HTERT RPE-1 (cell line): ENCODE results near the gene NSMCE1.

Experiments used
- in situ Hi-C: fragments of 300-500 bp; cut with MboI; formaldehyde crosslinking; loops from 4 replicates; pipeline ENCODE4 v1.14.3; 2020; ENCODE audit warnings: low sequenced_read_pairs

NSMCE1 gene

DNA sequence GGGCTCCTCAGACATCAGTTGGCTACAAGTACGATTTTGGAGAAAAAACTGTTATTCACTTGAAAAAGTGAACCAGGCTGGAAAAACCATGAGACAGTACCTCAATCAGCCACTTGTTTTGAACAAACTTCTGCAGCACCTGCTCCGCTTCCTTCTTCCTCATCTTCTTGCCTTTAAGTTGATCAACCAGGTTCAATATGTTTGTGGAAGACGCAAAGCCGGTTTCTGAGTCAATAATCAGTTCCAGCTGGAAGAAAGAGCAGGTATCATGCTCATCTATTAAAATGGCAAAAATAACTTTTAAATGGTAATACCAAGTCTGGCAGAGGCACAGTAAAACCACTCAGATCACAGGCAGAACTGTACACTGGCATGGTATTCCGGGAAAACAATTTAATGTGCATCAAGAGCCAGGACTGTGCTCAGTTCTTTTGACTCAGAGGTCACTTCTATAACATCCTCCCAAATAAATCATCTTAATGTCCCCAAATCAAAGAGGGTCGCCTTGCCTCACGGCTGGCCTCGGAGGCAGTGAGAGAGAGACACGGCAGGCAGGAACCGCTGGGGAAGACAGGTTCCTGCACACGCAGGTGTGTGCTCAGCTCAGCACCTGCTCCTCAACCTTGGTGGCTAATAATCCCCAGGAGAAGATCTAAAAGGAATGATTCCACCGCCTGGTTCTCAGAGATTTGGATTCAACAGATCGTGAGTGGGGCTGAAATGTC, 35.5 kb downstream of the NSMCE1 start:
- in situ Hi-C loops, result no loop called here

DNA sequence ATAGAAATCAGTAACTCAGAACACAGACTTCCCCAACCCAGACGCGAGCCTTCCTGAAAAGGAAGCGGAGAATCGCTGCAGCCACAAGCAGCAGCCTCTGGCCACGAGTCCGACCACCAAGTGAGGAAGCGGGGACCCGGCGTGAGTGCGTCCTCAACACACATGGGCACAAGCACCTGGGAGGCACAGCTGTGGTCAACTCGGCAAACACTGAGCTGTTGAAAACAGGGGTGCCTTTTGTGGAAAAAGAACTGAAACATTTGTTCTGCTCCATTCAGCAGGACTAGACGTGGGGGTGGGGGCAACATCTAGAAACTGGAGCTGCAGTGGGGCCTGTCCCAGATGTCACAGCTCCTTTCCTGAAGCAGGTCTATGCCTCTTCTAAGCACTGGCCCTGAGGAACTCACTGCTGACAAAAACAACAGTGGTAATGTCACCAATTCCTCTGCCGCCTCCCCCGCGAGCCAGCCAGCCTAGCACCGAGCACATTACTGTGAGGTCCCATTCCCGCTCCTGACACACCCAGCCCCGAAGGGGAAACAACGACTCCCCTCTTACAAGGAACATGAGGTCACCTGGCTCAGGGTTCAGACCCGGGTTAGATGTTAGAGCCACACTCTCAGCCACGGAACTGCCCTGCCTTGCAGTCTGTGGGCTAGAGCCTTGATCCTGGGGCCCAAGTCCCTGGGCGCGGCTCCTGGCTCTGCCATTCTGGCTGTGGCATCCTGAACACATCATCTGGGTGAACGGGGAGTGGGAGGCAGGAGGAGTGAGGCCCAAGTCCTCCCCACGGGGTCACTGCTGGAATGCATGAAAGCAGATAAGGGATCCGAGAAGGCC, 36.3 kb downstream of the NSMCE1 start:
- in situ Hi-C loops, result no loop called here

DNA sequence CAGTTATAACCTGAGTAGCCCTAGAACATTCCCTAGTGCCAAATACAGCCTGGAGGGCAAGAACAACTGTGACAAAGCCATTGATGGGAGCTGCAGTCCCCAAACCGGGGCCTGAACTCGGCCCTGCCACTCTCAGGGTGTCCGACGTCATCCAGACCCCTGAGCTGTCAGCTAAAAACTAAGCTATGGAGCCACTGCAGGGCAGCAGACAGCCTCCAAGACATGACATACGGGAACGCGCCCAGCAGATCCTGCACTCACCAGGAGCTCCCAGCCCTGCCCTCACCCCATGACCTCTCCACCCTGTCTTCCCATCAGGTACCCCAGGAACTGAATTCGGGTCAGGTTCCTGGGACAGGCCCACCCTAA, 36.9 kb downstream of the NSMCE1 start:
- in situ Hi-C loops, result no loop called here

DNA sequence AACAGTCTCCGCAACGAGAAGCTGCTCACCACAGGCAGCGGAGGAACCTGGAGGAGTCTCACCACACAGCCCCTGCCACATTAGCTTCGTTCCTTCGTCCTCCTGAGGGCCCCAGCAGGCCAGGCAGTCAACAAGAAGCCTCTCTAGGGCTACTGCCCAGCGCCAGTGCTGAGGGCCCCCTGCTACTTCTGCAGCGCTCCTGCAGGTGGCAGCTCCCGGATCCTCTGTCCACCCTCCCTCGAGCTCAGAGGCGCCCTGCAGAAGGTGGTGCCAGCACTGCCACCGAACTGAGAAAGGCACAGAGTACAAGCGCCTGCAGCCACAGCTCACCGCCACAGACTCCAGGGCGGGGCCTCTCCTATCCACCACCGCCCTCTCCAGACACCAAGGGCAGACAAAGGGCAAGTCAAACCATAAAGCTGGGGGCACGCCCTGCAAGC, 38.0 kb downstream of the NSMCE1 start:
- in situ Hi-C loops, result no loop called here

DNA sequence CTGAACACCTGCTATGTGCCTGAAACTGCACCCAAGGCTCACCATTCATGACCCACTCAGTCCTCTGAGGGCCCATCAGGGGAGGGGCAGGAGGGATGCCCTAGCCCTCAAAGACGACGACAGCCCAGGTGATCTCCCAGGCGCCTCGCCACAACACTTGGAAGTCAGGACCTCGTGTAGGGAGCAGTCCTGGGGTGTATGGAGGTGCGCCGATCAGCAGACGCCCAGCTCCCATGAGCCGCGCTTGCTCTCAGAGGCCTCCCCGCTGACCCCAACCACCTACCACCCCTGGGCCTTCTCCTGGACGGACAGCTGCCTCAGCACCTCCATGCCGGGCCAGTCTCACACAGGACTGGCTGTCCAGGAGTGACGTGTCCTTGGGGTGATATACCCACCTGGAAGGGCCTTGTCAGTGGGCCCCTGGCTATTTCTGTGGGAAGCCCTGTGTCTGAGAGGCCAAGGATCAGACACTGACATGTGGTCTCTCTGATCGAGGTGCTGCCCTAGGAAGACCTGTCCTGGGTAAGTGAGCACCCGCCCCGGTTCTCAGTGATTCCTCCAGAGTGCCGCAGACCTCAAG, 38.6 kb downstream of the NSMCE1 start:
- in situ Hi-C loops, result no loop called here

DNA sequence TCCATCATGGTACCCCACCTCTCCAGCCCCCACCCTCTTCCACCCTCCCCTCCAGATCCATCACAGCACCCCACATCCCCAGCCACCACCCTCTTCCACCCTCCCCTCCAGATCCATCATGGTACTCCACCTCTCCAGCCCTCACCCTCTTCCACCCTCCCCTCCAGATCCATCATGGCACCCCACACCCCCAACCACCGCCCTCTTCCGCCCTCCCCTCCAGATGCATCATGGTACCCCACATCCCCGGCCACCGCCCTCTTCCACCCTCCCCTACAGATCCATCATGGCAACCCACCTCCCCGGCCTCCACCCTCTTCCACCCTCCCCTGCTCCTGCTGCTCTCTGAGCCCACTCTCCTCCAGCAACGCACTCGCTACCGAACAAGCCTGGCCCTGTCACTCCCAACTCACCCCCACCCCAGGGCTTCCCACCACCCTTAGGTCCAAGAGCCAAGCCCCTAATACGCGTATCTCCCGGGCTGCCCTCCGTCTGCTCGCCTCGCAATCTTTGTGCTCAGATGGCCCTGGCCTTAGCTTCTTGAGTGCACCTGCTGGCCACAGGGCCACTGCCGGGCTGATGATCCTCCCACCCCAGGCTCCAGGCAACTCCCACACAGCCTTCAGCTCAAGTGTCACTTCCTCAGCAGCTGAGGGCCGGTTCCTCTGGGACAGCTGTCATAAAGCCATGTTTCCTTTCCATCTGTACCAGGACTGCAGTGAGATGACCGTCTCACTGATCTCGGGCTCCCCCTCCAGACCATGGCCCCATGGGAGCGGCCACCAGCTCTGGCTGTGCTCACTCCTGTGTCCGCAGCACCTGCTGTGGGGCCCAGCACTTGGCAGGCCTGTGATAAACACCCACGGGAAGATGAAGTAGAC, 39.7 kb downstream of the NSMCE1 start:
- in situ Hi-C loops, result no loop called here

DNA sequence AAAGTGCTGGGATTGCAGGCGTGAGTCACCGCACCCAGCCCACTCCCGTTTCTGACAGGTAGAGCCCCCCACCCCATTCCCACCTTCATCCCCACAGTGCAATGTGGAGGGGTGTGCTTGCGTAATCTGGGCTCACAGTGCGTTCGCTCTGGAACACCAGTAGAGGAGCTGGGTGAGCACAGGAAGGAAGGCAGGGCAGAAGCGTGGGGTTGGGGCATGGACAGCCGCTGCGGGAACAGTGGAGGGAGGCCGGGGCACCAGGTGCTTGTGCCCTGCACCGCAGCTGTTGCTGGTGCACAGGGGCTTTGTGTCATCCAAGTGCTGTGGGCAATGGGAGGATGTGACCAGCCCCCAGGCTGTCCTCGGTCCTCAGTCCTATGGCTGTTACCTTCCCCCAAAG, 40.5 kb downstream of the NSMCE1 start:
- in situ Hi-C loops, result no loop called here

DNA sequence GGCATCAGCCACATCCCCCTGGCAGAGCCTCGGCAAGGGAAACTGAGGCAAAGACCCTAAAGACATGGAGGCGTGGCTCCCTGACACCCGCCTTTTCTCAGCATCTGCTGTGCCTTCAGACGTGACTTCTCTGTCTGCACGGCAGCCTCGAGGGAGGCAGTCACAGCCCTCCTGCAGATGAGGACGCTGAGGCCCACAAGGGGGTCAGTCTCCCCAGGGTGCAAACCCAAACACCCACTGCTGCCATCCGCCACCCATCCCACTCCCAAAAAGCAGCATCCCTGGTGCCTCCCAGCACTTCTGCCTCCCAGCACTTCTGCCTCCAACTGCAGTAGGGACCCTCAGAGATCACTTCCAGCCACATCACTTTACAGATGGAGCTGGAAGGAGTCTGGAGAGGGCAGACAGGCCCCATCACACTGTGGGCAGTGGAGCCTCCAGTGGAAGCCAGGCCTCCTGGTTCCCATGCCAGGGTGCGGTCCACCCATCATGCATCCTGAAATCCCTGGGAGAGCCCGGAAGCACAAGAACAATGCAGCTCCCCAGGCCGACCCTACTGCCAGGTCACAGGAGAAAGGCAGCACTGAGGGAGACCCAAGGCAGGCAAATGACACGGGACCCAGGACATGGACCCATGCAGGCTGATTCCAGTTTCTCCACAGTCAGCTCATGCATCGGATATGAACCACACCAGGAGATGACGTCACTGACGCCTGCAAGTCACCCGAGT, 41.4 kb downstream of the NSMCE1 start:
- in situ Hi-C loops, result no loop called here

DNA sequence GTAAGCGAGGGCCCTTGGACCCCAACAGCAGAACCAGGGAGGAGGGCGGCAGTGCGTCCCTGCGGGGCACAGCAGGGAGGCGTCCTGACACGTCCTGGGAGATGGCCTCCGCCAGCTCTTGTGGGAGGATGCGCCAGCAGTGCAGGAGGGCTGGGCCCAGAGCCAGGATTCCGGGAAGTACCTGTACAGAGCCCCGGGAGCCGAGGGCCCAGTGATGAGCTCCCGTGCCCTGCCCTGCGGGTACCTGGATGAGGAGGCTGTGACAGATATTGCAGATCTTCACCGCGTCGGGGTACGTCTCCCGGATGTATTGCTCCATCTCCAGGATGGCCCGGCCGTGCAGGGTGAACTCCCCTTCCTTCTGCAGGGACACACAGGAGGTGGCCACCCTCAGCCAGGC, 42.1 kb downstream of the NSMCE1 start:
- in situ Hi-C loops, result no loop called here

DNA sequence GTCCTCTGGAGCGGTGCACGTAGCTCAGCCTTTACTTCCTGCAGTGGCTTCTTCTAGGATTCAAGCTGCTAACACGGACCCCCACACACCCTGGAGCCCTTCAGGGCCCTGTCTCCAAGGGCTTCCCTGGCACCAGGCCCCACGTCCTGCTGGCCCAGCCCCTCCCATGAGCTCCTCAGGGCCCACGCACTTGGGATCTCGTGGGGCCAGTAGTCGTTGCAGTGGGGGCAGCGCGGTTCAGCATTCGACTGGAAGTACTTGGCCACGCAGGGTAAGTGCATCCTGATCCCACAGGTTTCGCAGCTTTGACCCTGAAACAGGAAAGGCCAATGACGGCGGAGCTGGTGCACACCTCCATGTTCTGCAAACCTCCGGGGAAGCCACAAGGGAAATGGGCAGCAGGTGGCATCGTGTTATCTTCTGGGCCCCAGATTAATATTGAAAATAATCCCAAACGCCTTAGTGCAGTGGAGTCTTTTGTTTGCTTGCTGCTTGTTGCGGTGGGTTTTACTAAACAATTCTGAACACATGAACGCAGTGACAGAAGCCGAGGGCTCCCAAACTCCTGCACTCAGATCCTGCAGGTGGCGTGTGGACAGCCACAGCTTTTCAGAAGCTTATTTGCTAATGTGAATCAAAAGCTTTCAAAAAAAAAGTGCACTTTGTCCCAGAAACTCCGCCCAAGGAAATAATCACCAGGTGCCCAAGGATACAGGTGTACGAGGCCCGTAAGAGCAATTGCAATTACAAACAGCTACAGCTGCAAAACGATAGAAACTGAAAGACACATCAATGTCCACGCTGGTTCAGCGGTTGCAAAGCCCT, 42.8 kb downstream of the NSMCE1 start:
- in situ Hi-C loops, result no loop called here

DNA sequence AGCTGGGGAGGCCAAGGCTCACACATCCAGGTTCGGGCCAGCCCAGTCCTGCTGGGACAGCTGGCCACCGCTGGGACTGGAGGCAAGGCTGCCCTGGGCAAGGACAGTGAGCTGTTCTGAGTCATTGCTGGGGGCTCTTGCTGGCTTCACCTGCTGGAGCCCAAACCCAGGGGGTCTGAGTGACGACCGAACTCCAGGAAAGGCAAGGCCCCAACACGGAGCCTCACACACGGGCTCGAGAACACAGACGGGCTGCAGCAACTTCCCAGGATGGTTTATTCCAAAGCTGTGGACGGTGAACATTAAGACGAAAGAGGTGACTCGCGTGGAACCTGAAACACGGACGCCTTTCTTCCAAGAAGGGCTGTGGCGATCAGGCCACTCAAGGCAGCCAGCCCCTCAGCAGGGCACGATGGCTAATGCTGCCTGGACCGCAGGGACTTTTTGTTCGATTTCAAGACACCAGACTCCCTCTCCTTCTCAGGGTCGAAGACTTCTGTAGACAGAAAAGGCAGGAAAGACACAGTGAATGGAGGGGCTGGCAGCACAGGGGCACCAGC, 43.8 kb downstream of the NSMCE1 start:
- in situ Hi-C loops, result no loop called here

DNA sequence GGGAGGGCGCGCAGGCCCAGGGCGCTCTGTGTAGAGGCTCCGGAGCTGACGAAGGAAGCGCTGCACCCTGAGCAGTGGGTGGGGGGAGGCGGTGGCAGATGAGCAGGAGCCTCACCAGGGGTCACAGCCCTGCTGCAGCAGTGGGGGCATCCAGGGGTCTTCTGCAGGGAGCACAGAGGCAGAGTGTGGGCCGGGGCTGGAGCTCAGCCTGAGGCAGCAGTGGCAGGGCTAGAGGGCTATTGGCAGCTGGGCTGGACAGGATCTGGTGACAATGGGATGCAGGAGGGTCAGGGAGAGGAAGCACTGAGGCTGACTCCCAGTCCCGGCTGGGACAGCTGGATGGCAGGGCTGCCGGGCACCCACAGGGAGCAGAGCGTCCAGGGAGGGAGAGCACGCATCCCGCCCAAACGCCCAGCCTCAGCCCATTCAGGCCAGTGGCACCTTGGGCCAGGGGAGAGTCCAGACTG, 44.3 kb downstream of the NSMCE1 start:
- in situ Hi-C loops, result no loop called here

DNA sequence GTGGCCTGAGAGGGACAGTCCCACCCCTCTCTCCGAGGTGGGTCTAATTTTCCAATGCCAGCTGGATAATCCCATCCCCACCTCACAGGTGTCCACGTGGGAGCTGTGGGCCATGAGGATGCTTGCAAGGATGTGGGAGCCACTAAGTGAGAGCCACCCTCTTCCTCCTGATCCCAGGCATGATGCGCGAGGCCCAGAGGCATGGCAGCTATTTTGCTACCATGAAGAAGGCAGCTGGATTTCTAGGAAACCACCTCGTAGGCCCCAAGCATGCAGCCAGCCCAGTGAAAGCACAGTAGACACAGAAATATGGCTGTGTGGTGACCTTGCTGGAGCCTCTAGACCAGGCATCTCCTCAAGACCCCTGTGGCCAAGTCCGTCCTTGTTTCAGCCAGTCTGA, 44.9 kb downstream of the NSMCE1 start:
- in situ Hi-C loops, result no loop called here

DNA sequence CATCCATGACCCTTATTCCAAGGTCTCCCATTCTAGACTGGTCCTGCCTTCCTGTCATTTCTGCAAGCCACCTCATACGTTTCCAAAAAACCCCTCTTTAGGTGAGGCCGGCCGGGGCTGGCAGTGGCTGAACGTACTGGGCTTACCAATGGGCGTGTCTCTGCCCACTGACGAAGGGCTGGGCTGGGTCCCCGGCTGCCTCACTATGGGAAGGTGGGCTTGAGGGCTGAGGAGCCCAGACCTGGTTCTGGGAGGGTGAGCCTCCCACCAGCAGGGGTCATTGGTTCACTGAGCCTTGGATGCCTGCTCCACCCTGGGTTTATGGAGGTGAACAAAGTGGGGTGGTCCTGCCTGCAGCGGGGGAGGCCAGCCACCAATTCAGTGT, 45.4 kb downstream of the NSMCE1 start:
- in situ Hi-C loops, result no loop called here

DNA sequence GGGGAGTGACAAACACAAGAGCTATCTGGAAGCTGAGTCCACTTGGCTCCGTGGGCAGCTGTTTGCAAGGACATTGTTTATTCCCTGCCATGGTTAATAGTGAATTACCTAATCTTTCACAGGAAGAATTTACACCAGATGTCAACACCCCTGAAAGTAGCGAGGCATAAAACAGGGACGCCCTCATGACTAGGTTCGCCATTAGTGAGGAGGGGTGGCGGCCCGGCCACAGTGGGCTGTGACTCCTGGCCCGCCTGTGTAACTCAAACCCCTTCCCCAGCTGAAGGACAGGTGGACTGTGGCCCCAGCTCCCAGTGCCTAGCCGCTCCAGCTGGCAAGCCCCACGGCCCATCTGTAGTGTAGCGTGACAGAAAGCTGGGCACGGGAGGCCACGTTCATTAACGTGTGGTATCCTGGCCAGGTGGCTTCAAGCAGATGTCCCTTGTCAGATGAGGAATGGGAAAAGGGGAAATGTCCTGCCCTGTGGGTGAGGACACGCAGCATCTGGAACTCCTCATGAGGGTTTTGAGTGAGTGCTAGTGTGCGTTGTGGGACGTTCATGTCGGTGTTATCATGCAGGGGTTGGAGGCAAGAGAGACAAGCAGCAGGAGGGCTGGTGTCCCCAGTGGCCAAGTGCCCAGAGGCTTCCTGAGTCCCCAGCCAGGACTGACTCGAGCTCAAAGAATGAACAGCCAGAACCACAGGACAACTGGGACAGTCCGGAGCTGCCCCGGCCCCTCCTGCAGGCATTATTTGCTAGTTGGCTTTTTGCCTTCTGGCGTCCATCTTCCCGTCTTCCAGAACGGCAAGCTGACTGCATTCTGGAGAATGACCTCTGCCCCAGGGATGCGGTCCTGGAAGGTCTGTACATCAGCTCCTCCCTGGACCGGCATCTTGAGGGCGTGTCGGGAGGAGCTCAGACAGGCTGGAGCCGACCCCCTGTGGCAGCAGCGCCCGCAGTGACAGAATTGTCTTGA, 46.0 kb downstream of the NSMCE1 start:
- in situ Hi-C loops, result no loop called here

DNA sequence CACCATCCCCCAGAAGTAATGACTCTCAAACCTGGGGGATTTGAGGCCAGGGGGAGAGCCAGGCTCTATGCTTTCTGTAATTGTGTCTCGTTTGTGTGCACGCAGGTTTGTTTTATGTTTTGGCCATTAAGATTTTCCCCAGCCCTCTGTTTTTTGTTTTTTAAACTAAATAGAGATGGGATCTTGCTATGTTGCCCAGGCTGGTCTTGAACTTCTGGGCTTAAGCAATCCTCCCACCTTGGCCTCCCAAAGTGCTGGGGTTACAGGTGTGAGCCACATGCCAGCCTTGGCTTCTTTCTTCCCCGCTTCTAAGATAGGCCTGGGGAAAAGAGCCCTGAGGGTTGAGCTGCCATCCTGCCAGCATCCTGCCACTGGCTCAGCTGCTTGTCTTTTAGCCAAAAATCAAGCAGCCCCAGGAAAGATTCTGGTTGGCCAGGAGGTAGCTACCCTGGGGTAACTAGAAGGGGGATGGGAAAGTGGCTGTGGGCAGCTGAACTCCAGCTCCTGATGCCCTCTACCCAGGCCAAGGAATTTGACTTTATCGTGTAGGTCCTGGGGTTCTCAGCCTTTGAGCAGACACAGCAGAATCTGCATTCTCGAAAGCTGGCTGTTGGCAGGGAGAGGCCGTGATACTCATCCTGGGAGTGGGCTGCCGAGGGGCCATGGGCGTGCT, 46.9 kb downstream of the NSMCE1 start:
- in situ Hi-C loops, result no loop called here

DNA sequence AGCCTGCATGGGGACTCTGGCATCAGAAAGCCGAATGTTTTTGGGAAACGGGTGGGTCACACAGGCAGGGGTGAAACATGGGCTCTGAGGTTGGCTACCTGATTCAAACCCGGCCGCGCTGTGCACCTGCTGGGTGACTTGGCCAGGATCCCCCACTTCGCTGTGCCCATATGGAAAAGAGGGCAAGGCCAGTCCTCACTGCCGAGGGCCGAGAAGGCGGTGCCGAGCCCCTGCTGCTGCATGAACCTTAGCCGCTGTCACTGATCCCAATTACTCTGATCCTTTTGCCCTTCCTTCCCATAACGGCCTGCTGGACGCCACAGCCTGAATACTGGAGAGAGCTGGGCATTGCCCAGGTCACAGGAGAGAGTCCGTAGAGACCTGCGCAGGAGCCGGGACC, 47.6 kb downstream of the NSMCE1 start:
- in situ Hi-C loops, result no loop called here
